NCI-H146 treated with DMSO at 0.1 percent for 48 hours (cell line): Measurements from ENCODE around the gene NRG3.

ENCODE experiments used
- DNase-seq: peaks from one replicate; lab custom pipeline; 2025; ENCODE audit not compliant: unreplicated experiment; lab: John Stamatoyannopoulos, UW

The NRG3 gene

GRCh38 chr10:82462910-82463551 lies 588.0 kb downstream of the NRG3 start:
- DNase-seq = no peak

- no peak for DNase-seq
Observed at GRCh38 chr10:82463614-82464013, 588.6 kb downstream of the NRG3 start.

DNA sequence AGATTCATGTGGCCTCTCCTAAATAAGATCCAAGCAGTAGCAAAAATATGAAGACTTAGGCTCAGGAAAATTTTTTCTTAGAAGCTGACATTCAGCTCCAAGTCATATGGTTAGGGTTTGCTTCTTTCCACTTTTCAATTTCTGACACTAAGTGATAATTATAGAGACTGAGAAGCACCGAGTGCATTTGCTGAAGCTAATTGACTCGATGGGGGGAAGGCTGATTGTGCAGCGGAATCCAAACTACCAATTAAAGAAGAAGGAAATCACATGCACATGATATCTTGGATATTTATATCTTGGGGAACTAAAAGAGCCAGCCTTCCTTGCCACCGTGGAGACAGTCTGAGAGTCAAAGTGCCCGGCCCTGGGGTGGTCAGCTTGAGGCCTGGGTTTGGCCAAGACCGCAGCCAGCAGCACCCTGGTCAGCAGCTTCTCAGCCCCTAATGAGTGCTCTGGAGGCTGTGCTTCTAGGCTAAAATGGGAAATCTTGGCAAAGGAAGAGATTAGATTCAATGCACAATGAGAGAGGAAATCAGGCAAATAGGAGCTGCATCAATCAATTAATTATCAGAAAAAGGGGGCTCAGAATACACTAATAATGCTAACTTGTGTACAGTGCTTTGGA lies 589.3 kb downstream of the NRG3 start:
- no peak for DNase-seq

DNA sequence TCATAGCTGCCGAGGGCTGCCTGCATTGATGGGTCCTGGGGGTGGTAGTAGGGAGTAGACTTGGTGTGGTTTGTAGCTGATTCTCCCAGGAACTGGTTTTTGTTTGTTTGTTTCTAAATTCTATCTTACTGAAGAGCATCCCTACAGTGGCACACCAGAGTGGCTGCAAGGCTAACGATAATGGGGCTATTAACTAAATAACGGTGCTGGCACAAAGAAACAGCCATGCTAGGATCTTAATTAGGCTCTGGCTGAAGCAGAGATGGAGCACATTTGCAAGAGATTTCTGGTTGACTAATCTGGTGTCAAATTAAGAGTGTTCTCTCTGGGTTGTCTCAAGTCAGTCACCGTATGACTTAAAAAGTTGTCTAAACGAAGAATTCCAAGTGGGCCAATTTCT lies 590.0 kb downstream of the NRG3 start:
- DNase-seq = no peak

GRCh38 chr10:82468453-82468852 lies 593.5 kb downstream of the NRG3 start:
- DNase-seq = no peak

DNA sequence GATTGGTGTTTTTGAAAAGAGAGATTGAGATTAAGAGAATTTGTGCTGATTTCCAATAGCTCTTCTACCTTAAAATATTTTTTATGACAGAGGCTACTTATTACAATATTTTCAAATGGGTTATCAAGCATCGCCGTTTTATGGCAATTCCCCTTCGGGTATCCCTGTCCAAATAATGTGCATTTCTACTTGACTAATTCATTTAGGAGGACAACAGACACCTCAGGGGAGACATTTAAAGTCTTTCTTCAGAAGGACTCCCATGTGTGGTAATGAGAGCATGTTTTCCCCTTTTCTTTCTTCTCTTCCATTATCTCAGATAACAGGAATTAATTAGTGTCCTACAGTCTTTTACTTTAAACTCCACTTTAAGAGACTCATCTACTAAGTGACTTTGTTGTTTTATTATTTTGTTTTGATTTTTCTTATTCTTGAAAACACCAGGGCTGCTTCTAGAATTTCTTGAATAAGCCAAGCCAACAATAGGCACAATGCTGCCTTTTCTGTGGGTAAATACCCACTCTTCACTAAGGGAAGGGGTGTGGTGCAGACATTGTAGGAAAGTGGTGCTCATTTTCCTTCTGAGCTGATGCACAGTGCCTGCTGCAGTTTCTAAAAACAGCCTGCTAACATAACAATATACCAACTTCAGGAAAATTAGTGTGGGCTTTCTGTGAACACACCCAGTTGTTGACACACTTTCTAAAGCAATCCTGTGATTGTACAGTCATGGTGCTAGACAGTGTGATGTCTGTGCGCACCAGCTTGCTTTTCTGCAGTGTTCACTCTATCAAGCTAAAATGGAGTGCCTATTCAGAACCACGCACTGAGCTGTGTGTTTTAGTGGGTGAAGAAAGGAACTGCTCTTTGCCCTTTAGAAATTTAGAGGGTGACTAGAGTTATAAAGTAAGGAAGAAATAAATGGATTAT lies 597.7 kb downstream of the NRG3 start:
- DNase-seq = no peak

DNA sequence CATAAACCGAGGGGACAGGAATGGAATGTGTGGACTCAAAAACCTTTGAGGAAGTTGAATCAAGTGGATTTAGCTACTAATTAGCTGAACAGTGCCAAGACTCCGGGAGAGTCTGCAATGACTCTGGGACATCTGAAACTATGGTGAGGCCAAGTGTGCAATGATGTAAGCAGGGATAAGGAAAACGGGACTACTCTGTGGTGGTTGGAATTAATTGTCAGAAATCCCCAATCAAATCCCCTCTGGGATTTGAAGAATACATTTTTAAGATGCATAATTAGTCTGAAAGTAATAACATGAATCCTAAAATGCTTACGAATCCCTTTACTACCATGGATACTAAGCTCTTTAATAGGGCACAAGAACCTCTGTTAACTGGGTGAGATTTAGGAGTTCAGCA lies 602.8 kb downstream of the NRG3 start:
- no peak for DNase-seq

DNA sequence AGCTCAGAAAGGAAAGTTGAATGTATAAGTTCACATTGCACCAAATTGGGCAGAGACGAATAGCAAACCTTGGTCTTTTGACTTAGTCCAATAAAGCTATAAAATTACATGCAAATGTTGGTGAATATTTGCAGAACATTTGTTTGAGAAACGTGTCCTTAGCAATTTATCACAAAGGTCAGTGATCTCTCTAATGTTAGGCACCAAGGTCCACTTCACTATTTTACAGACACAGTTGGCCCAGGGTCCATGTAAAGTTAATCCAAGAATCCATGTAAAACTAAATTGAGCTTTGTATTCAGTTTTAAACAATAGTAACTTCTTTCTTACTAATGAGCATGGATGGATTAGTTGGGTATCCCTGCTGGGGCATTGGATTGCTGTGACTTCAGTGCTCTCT lies 617.7 kb downstream of the NRG3 start:
- DNase-seq = no peak

DNA sequence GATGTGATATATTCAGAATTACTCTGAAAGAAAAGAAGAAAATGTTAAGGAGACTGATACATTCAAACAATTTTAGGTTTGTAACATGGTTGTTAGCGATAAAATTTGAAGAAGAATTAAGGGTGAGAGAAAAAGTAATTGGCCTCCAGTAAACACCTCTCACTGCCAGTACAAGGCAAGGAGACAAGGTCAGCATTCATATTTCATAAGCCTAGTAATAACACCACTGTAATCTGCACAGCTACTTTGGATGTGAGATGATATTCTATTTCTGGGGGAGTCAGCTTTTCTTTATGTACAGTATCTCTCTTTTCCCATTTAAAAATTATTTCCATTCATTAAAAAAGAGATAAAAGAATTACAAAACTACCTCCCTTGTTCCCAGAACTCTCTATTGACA lies 621.1 kb downstream of the NRG3 start:
- no peak for DNase-seq

GRCh38 chr10:82497439-82497838 lies 622.4 kb downstream of the NRG3 start:
- DNase-seq = no peak

DNA sequence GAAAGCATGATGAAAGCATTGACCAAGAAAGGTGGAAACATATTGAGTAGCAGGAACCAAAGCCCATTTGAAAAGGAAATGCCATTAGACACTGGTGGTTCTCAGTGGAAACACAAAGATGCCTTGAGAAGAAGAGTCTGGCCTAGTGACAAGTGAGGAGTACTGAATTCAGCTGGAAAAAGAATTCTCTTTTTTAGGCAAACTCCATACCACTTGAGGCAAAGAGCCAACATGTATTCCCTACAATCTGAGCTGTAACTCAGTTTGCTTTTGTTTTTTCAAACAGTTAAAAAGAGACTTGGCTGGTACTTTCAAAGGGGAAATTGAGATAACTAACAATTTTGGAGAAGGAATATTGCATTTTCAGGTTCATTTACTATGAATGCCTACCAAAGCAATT lies 624.0 kb downstream of the NRG3 start:
- no peak for DNase-seq

DNA sequence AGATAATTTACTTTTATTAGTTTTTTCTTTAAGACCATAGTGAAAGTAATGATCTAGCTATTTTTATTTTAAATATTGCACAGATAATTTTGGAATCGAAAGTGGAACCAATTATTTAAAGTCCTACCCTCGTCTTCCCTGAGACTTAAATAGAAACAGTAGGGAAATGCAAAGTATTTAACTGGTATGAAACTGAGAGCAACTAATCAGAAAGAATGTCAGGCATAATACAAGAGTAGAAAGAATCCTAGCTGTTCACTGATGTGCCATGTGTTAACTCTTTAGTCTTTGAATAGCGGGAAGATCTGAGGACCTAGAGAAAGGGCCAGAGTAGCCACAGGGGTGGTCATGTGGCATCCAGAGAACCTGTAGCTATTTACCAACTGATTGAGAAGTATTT lies 630.0 kb downstream of the NRG3 start:
- DNase-seq = no peak

GRCh38 chr10:82506680-82507376 lies 631.8 kb downstream of the NRG3 start:
- DNase-seq = no peak

GRCh38 chr10:82515256-82515655 lies 640.3 kb downstream of the NRG3 start:
- no peak for DNase-seq

DNA sequence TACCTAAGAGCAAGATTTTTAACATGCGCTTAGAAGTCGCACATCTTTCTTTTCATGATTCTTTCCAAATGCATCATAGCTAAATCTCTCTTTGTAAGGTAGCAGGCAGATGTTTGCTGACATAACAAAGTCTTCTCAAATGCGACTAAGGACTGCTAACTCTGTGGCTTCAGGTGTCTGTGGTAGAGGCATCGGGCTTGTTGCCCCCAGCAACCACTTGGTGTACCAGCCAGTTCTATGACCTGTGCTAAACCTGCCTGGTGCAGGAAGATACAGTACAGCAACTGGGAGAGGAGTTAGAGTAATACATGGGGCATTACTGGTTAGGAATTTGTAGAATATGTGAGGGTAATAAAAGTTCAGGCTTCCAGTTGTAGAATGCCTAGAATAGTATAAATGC lies 654.1 kb downstream of the NRG3 start:
- no peak for DNase-seq

DNA sequence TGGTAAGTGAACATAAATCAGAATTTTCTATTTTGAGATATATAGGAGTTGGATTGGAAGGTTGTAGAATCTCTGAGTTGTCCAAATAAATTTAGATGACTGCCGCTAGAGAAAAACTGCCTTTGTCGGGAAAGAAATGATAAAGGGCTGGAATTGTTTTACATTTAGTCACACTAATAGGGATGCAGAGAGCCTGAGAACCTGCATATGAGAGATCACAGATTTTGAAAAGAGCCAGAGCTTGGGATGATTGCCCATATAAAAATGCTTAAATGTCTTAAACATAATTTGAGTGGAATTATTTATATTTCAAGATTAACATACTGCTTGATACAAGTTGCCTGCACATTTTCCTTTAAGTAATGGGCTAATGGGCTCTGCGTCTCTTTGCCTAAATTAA lies 660.5 kb downstream of the NRG3 start:
- no peak for DNase-seq

- no peak for DNase-seq
Observed at GRCh38 chr10:82536668-82537067, 661.7 kb downstream of the NRG3 start.

DNA sequence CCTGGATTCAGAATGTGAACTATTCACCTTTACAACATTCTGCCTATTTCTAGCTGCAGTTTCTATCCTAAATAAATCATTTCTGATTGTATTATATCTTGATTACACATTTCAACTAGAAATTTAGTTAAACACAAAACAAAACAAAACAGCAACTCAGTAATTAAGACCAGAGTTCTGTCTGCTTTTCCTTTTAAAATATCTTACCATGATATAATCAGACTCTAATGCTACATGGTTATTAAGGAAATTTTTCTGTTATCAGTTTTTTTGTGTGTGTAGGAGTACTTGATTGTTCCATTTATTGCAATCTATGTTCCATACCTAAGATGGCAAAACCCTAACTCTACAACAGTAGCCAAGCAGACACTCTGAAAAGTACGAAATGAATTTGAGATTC lies 663.3 kb downstream of the NRG3 start:
- no peak for DNase-seq

DNA sequence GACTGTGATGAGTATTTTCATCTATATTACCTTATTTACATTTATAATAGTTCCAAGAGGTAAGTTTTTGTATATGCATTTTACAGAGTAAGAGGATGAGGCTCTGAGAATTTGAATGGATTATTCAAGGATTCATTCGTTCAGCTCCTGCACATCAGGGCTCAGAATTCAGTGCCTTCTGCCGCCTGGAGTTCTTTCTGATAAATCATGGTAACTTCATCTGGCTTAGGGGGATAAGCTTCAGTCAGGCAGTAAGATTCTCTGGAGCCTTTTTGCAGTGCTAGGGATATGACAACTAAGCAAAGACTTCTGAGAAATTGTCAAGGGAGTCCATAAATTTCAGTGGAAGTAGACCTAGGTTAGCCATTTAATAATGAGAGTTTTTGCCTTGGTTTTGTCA lies 668.6 kb downstream of the NRG3 start:
- no peak for DNase-seq

GRCh38 chr10:82544377-82544776 lies 669.4 kb downstream of the NRG3 start:
- no peak for DNase-seq

DNA sequence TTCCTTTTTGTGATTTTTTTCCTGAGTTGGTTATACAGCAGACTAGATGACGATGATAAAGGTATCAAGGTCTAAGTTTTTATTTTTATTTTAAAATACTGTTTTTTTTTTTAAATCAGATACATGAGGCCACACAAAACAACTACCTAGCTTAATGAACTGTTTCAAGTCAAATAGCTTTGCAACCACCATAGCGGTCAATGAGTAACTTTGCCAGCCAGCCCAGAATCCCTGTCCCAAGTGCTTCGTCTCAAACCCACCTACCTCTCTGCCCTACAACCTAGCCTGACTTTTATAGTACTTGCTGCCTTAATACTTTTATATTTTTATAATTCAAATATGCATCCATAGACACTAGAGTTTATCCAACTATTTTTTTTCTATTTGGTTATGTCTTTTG lies 676.5 kb downstream of the NRG3 start:
- DNase-seq = no peak

DNA sequence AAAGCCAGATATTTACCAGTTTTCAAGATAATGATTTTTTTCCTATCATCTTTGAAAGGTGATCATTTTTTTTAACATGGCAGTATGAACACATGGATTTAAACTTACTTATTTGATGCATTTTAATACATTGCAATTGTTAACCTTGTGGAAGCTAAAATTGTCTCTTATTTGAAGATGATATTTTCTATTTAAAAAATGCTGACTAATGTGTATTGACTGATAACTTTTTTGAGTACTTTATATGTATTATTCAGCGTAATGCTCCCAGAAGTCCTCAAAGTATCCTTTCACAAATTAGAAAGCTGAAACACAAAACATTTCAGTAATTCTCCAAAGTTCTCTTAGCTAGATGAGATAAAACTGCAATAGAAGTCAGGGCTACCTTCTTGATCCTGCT lies 677.3 kb downstream of the NRG3 start:
- no peak for DNase-seq
